IPS-NIHi11 (cell line): ENCODE data around the gene LPIN3.

Source experiments
- DNase-seq: peaks from one replicate; pipeline ENCODE4 v3.0.0; 2012; ENCODE audit warnings: mixed read lengths, low spot score

LPIN3 gene

DNA sequence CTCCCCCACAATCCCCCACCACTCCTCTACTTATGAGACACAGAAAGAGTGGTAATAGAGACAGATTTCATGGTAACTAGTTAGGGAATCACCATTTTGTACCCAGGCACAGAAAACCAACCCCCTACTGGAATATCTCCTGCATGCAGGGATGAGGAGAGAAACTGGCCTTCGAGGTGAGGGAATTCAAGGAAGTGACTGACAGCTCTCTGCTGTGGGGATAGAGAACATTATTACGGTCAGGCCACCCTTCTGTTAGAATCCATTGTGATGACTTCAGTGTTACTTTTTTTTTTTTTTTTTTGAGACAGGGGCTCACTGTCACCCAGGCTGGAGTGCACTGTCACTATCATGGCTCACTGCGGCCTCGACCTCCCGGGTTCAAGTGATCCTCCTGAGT lies 13.4 kb upstream of the LPIN3 start:
- no peak for DNase-seq

- DNase-seq, result no peak
Observed at GRCh38 chr20:41329435-41330342, 10.9 kb upstream of the LPIN3 start.

DNA sequence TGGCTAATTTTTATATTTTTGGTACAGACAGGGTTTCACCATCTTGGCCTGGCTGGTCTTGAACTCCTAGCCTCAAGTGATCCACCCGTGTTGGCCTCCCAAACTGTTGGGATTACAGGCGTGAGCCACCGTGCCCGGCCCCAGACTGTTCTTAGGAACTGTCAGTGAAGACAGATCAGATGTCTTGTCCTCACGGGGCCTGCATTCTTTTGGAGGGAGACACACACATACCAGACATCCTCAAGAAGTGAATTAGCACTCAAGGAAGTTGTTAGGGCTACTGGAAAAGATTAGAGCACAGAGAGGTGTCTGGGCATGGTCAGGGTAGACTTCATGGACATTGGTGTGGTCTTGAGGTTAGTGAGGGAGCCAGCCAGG lies 10.3 kb upstream of the LPIN3 start:
- DNase-seq, result no peak

DNA sequence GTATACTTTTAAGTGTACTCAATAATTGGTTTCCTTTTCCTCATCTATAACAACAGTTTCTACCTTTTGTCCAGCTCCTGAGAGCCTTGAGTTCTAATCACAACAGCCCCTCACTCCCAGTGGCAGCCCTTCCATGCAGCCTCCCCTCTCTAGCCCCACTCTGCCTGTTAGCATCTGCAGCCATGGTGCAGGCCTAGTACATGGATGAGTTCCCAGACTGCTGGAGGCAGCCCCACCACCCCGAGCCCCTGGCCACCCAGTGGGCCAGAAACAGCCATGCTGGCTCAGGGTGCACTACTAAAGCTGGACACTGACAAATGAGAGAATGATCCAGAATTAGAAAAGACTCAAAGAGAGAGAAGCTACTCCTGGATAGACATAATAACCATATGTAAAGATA lies 9.7 kb upstream of the LPIN3 start:
- no peak for DNase-seq

DNA sequence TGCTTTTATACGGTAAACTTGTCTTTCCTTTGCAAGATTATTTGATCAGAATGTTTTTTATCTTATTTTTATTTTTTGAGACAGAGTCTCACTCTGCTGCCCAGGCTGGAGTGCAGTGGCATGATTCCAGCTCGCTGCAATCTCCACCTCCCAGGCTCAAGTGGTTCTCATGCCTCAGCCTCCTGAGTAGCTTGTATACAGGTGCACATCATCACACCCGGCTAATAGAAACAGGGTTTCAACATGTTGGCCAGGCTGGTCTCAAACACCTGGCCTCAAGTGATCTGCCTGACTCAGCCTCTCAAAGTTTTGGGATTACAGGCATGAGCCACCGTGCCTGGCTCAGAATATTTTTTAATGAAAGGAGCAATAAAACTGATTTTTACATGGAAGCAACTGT lies 8.9 kb upstream of the LPIN3 start:
- DNase-seq, result no peak

DNA sequence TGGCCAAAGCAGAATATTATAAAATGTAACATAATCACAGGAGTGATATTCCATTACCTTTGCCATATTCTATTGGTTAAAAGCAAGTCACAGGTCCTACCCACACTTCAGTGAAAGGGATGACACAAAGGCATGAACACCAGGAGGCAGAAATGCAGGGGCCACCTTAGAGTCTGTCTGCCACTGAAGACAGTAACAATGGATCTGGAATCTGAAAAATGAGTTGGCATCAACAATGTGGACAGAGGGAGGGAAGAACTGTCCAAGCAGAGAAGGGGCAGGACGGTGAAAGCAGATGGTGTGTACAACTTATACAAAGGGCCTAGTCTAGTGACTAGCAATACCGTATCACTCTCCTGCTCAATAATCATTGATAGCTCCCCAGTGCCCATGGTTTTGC lies 6.6 kb upstream of the LPIN3 start:
- DNase-seq, result no peak

- no peak for DNase-seq
Observed at GRCh38 chr20:41334443-41335421, 5.9 kb upstream of the LPIN3 start.

GRCh38 chr20:41335591-41335990 lies 5.0 kb upstream of the LPIN3 start:
- DNase-seq, result no peak

GRCh38 chr20:41336711-41337492 lies 3.7 kb upstream of the LPIN3 start:
- no peak for DNase-seq

GRCh38 chr20:41339957-41340326 lies 679 bp upstream of the LPIN3 start:
- peak; percentile 87 for DNase-seq

DNA sequence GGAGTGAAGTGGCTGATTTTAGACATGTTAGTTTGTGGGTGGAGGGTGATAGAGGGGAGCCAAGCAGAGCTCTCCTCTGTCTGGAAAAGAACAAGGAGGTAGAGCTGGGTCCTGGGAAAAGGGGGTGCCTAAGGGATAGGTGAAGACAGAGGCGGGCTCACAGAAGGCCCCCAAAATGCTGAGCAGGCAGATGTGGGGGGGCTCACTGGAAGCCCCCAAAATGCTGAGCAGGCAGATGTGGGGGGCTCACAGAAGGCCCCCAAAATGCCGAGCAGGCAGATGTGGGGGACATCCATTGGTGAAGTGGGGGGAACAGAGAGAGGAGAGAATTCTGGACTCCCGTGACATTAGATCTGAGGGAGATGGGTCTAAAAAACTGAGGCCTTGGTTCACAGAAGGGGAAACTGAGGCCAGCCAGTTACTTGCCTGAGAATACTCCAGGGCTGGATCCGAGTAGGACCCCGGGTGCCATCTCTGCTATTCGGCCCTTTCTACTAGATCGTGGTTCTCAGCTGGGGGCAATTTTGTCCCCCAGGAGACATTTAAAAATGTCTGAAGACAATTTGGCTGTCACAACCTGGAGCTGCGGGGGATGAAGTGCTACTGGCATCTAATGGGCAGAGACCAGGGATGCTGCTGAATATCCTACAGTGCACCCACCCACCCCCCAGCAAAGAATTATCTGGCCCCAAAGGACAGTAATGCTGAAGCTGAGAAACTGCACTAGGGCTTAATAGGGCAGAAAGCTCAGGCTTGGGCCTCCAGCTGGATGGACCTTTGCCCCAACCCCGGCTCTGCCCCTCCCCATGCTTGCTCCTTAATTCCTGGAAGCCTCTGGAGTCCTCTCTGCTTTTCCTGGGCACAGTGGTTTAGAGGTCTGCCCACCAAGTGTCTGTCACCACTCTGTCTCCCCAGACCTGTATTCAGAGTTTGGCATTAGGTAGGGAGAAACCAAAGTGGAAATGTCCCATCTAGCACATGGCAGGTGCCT lies 2.1 kb downstream of the LPIN3 start:
- DNase-seq, result no peak

GRCh38 chr20:41344477-41344876 lies 3.9 kb downstream of the LPIN3 start:
- peak; percentile 2 for DNase-seq

DNA sequence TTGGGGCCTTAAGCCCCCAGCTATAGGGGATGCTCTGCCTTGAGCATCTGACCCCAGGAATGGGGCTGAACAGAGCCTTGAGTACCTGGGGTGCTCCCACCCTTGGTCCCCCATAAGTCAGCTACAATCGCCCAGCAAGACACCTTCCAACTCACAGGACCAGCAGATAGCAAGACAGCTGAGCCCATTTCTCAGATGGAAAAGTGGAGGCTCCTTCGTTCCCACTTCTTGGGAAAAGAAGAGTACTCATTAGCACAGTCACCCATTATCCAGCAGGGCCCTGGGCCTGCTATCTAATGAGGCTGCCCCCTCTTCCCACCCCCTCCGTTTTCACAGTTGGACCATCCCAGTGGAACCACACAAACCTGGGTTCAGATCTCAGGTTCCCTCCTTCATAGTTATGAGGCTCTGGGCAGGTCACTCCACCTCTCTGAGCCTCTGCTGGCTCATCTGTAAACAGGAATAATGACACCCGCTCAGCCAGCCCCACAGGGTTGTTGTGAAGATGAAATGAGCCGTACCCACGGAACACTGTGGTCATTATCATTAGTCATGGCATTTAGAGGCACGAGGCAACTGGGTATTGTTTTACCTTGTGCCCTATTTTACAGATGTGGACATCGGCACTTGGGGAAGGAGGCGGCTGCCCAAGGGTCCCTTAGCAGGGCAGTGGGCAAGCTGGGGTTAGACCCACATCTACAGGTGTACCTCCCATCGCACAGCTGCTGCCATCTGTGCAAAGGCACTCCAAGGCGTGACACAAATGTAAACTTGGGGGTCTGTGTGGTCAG lies 4.5 kb downstream of the LPIN3 start:
- DNase-seq, result no peak

- no peak for DNase-seq
Observed at GRCh38 chr20:41345729-41346067, 5.1 kb downstream of the LPIN3 start.

GRCh38 chr20:41347523-41348429 lies 7.2 kb downstream of the LPIN3 start:
- DNase-seq, result no peak

- no peak for DNase-seq
Observed at GRCh38 chr20:41348430-41349172, 8.0 kb downstream of the LPIN3 start.

DNA sequence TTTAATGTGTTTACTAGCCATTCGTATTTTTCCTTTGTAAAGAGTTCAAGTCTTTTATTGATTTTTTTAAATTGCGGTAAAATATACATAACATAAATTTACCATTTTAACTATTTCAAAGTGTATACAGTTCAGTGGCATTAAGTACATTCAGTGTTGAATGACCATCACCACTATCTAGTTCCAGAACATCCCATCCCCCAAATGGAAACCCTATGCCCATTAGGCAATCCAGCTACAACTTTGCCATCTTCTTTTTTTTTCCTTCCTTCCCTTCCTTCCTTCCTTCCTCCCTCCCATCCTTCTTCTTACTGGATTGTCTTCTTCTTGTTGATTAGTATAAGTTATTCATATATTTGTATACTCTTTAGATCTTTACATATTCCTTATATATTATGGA lies 8.6 kb downstream of the LPIN3 start:
- DNase-seq, result no peak

GRCh38 chr20:41349943-41350342 lies 9.3 kb downstream of the LPIN3 start:
- DNase-seq, result no peak
